Sigmoid colon (tissue), 3 donors: ENCODE results near the gene NKX3-2.

ENCODE experiments used
- POLR2A ChIP-seq, 2 donors: fragments of 450-650 bp; IDR thresholded peaks; one replicate each; pipeline ENCODE4 v1.6.1; 2016; ENCODE audit warnings: antibody characterized with exemption in 2 of 2, mild to moderate bottlenecking in 2 of 2, moderate library complexity in 2 of 2
- TF ChIP-seq, protein P1 (sequence below), 4 experiments: fragments of 450-650 bp in 3 of 4; fragments of 200-600 bp in 1 of 4; IDR thresholded peaks; one replicate each; pipeline ENCODE4 v1.5.1; 2016 to 2019; ENCODE audit warnings: antibody characterized with exemption in 4 of 4, mild to moderate bottlenecking in 3 of 4, moderate library complexity in 2 of 4

DNA sequence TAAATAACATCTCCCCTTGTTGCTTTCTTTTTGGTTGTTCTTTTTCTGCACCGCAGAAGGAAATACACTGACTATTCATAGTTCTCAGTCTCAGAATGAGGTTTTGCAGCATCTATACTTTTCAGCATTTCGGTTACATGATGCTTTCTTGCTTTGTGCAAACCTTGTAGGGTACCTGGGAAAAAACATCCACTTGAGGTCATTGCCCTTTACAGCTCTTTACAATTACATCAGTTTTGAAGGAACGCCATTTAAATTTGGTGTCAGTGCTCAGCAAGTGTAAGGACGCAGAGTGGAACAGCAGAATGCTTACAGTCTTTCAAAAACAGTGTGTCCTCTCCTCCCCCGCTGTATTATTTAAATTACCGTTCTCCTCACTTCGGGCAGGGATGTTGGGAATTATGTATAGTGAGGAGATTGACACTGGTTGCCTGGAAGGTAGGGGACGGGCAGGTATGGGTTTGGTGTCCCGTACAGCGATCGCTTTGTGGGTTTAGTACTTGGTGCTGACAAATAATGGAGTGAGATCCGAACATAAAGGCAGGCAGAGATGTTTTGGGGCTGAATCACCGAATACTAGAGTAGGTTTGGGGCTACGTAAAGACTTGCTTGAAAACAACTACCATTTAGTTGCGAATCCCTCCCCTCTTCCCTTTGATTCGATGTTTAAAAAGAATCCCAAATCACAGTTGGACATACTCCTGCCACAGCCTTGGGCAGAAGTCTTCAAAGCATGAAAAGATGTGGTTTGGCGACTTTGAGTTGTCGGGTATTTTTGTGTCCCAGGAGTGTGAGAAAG lies 2.0 kb upstream of the NKX3-2 start:
- TF ChIP-seq POLR2A (IDR thresholded peaks at IDR 0.05): no peak
- TF ChIP-seq, protein P1, sequence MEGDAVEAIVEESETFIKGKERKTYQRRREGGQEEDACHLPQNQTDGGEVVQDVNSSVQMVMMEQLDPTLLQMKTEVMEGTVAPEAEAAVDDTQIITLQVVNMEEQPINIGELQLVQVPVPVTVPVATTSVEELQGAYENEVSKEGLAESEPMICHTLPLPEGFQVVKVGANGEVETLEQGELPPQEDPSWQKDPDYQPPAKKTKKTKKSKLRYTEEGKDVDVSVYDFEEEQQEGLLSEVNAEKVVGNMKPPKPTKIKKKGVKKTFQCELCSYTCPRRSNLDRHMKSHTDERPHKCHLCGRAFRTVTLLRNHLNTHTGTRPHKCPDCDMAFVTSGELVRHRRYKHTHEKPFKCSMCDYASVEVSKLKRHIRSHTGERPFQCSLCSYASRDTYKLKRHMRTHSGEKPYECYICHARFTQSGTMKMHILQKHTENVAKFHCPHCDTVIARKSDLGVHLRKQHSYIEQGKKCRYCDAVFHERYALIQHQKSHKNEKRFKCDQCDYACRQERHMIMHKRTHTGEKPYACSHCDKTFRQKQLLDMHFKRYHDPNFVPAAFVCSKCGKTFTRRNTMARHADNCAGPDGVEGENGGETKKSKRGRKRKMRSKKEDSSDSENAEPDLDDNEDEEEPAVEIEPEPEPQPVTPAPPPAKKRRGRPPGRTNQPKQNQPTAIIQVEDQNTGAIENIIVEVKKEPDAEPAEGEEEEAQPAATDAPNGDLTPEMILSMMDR (IDR thresholded peaks at IDR 0.05): no peak
